CD4-positive, alpha-beta T cell treated with Interleukin-17A for 1 hour (primary cell): ENCODE measurements around the gene RPS6KA5.

ENCODE experiments used
- DNase-seq: peaks from one replicate; pipeline ENCODE4 v3.0.0-alpha.2; 2020

Gene RPS6KA5

GRCh38 chr14:90803249-90803648 is 257.2 kb downstream of the RPS6KA5 start:
- DNase-seq = no peak

- DNase-seq = no peak
Measured at GRCh38 chr14:90799420-90799819, 261.0 kb downstream of the RPS6KA5 start.

GRCh38 chr14:90797919-90798318 is 262.5 kb downstream of the RPS6KA5 start:
- DNase-seq = no peak
